Right ventricle myocardium inferior (tissue), 1 donor: ENCODE results near the gene RIC3. TPM values are rescaled to one million over a fixed set of nuclear protein-coding genes. Genes with fewer than 3 reads are reported as not detected.

Source experiments
- ATAC-seq: fragments of 200-7000 bp; cut with Tn5 transposase; one replicate; pipeline ENCODE4 v1.9.1; 2020; ENCODE audit warnings: mild to moderate bottlenecking, moderate library complexity
- DNase-seq: peaks from one replicate; pipeline ENCODE4 v3.0.0; 2021; ENCODE audit errors: missing footprints
- intact Hi-C: fragments of 100-400 bp; cut with DNase I; formaldehyde crosslinking; loops from one replicate; pipeline ENCODE4 v1.11.0; 2022
- long read RNA-seq: library from polyadenylated mRNA; unstranded; transcript quantifications from one replicate; pipeline ENCODE4 v2.0.0, GENCODE V29; 2021
- total RNA-seq: library from RNA; stranded (reverse); fragmentation: NEBNext Ultra II Directional; extraction: Animal tissue kit (Norgen Biotek cat#: 25700); gene quantifications from one replicate; pipeline ENCODE4 v1.2.1, GENCODE V29; 2021
- donor health status: DM: no; HTN: yes; CAD: no; lungs with severe emphysema.

The RIC3 gene, protein sequence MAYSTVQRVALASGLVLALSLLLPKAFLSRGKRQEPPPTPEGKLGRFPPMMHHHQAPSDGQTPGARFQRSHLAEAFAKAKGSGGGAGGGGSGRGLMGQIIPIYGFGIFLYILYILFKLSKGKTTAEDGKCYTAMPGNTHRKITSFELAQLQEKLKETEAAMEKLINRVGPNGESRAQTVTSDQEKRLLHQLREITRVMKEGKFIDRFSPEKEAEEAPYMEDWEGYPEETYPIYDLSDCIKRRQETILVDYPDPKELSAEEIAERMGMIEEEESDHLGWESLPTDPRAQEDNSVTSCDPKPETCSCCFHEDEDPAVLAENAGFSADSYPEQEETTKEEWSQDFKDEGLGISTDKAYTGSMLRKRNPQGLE
- total RNA-seq: 11.7 TPM
- long read RNA-seq, partial matches to known transcripts: 0 of 6 reads
- long read RNA-seq, other reads (novel, unspliced or antisense): 1 of 6 reads

DNA sequence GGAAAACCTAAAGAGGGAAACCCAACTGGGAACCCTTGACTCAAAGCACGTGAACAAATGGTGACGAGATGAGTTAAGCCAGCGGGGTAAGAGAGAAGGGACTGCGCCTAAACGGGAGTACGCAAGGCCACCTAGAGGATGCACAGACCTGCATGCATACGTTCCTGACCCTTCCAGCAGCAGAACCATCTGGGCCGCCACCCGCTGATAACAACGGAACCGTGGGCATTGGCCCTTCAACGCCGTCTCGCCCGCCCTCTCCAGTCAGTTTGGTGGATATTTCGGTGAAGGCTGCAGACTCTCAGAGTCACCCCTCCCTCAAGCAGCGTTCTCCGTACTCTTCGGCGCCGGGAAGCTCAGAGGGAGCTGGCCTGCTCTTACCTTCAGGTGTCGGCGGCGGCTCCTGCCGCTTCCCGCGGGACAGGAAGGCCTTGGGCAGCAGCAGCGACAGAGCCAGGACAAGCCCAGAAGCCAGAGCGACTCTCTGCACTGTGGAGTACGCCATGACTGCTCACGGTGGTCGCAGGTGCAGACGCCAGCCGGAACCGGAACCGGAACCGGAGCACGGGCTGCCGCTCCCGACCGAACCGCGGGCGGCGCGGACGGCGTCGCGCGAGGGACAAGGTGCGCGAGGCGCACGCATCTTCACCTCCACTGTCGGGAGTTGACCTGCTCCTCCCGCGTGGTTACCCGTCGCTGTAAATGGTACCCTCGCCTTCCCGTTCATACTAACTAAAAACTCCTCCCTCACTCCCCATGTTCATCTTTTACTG, at the start of gene RIC3:
TSS of gene RIC3 (minus strand) at position 541 of the 773 bp plus-strand sequence. CDS start at position 505, 36 bp downstream.
- peak; percentile 84 for ATAC-seq
- intact Hi-C loops: no loop called here
- no peak for DNase-seq

DNA sequence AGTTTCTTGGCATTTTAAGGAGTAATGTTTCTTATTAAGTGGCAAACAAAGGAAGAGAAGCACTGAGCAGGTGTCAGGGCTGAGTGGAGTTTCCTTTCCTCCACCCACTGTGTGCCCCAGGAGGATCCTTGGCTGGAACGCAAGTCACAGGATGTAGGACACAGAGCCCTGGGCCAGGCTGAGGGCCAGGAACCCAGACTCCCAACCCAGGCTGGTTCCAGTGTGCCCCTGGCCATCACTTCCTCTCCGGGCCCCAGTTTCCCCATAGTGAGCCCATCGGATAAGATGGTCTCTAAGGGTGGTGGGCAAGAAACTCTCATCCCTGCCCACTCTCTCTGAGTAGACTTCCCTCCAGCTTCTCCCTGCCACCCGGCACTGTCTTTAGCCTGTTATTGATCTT, 49.6 kb upstream of the RIC3 start:
- ATAC-seq: no peak
- intact Hi-C loops: no loop called here
- no peak for DNase-seq

DNA sequence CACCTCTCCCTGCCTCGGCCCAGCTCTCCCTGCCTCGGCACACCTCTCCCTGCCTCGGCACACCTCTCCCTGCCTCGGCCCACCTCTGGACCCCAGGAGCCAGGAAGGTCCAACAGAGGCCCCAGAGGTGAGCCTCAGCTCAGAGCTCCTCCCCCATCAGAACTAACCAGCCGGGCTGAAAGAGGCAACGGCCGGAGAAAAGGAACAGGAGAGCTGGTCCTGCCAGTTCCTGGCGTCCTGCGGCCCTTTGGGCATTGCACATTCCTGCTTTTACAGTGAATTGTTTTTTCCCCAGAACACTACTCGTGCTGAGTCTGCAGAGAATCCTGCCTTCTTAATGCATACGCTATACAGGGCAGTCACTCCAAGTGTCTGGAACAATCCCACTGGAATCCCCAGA, 49.1 kb upstream of the RIC3 start:
- ATAC-seq: no peak
- intact Hi-C loops: no loop called here

DNA sequence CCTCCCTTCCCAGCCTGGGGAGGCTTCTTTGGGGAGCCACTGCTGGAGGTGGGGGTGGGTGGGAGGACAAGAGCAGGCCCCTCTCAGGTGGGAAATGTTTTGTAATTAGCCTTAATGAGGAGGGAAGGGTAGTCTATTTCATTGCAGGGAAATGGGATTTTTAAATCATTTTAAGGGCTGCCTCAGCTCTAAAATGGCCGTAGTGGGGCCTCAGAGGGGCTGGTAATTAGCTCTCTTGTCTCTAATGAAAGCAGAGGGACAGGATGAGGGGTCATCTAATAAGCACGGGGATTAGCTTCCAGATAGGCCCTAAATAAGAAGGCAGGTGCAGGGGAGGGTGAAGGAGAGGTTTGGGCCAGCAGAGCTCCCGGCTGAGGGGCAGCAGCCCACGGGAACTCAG, 48.3 kb upstream of the RIC3 start:
- intact Hi-C loops: no loop called here
- ATAC-seq: no peak
- DNase-seq: no peak

More for the DNA sequence above, 49.1 kb upstream of the RIC3 start:
- no peak for DNase-seq

DNA sequence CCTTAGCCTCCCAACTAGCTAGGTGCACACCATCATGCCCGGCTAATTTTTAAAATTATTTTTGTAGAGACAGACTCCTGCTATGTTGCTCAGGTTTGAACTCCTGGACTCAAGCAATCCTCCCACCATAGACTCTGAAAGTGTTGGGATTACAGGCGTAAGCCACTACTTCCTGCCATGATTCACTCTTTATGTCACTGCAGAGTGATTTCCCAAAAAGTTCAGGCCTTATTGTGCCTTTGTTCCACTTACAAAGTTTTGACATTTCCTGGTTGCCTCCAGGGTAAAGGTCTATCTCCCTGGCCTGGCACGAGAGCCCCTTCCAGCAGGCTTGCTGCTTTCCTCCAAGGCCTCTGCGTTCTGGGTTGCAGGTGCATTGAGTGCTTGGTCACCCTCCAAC, 44.6 kb upstream of the RIC3 start:
- ATAC-seq (no peak), DNase-seq (no peak)
- intact Hi-C loops: no loop called here

DNA sequence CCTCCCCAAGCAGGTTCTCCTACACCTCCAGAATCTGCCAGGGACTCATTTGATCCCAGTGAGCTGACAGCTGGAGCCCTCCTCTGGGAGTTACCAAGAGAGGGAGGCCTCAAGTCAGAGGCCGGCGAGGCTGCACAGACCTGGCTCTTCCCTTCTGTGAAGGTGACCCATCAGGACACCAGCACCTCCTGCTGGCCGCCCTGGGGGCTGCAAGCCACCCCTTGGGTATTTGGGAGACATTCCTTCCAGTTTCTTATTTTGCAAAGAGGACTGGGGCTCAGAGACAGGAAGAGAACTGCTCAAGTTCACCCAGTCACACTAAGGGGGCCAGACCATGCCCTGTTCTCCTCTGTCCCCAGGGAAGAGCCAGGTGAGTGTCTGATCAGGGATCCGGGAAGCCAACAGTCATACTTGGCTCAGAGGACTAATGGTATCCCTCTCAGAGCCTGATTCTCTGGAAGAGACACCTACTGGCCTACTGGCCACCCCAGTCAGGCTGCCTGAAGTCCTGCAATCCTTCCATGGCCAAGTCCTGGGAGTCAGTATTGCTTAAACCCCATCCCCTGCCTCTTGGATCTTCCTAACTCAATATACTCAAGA, 40.5 kb upstream of the RIC3 start:
- DNase-seq (no peak), ATAC-seq (no peak)
- intact Hi-C loops: no loop called here

DNA sequence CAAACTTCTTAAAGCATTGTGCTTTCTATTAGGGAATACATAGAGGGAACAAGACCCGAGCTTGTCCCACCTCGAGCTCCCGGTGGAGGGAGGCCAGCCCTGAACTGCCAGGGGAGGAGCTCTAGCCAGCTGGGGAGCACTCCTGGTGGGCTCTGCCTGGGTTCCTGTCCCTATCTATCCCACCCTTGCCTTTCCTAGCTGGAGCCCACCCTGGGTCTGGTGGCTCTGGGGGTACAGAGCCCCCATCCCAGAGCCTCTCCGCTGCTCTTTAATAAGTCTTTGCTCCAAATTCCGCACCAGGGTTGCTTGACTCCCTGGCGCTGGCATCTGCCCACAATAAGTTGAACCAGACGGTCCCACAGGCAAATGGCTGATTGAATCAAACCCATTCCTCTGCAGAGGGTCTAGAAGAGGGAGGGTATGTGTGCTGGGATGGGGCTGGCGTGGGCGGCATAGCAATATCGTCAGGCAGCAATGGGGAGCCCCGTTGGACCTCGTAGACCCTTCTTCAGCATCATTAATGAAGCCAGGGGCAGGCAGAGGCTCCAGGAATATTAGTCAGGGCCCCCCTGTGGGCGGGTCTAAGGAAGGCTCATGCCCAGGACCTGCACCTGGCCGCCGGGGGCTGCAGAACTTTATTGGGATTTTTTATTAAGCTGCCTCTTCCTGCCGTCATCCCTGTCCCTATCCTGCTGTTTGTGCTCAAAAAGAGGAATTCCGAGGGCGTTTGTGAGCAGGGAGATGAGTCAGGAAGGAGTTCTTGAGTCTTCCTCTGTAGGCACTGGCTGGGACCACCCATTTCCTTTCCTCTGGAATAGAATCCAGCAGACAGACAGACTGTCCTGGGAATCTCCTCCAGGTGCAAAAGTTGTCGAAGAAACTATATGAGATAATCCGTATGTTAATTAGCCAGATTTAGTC, 38.5 kb upstream of the RIC3 start:
- intact Hi-C loops: no loop called here
- DNase-seq (no peak), ATAC-seq (no peak)

DNA sequence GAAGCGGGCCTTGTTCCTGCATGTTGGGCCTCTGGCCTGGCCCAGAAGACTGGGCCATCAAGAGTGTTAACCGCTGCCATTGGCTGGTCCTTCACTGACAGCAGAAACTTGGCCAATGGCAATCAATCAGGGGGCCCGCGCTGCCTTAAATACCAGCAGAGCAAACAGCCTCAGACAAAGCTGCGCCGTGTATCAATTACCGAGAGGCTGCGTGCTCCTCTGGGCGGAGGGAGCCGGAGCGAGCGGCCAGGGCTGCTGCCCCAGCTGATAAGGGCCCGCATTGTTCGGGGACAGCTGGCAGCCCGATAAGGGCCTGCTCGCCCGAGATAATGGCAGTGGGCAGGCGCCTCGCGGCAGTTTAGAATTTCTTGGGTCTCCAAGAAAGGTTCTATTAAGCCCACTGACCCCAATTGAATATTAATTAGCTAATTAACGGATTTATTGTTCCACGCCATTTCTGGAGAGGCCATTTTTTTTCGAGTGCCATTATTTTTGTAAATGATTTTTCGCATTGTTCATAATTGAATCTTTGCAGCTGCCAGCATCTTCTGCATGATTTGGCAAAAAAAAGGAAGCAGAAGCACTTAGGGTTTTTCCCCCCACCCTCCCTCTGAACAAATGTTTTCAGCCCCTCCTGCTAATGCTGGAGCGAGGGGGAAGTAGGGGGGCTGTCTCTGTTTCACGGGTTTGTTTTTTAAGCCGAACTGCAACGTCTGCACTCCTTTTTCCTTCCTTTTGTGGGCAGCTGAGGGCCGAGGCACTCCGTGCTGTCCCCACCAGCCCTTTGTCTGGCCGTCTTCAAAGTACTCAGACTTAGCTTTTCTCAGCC, 37.6 kb upstream of the RIC3 start:
- peak; percentile 84 for DNase-seq
- ATAC-seq: peak; percentile 75

DNA sequence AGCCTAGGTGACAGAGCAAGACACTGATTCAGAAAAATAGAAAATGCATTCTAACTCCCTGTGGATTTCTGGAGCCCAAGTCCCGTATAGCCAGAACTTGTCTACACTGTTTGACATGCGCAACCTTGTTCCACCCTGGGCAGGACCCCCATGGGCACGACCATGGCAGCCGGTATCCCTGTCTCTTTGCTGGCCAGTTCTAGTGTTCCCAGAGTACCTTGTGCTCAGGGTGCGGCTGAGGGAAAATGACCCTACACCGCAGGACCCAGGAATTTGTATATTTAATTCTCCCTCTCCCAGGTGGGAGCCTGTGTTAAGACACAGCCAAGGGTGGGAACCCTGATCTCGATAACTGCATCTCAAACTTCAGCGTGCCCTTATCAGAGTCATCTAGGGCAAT, 36.7 kb upstream of the RIC3 start:
- intact Hi-C loops: no loop called here
- DNase-seq (no peak), ATAC-seq (no peak)

More for the DNA sequence above, 37.6 kb upstream of the RIC3 start:
- intact Hi-C loops: no loop called here

DNA sequence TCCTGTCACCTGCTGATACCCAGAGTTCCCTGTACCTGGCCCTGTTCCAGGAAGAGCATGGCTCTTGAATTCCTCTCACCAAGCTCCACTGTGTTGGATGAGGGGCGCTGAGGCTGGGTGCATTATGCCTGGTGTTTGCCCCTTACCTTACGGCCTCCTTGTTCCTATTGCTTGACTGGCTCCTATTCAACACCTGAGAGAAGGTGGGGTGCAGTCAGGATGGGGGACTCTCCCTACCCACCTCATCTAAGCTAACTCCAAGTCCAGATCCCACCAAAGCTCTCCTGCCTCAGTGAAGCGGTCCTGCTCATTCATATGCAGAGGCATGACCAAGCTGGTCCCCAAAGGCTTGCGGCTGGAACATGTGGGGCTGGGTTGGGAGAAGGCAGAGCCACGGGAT, 35.8 kb upstream of the RIC3 start:
- ATAC-seq (no peak), DNase-seq (no peak)
- intact Hi-C loops: no loop called here

DNA sequence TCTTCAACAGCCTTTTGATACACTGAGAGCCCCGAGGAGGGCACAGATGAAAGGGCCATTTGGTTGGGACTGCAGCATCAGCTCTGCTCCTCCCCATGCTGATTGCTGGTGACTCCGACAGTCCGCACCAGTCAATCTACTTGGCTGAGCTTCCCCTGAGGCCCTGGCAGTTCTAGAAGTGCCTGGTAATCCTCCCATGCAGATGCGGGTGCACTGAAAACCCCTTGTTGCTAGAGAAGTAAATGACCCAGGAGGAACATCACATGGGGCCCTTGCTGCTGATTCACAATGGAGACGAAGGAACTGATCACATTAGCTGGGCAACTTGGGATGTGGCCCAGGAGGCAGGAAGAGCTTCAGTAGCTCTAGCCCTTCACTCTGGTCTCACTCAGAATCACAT, 35.2 kb upstream of the RIC3 start:
- DNase-seq (no peak), ATAC-seq (no peak)
- intact Hi-C loops: no loop called here

DNA sequence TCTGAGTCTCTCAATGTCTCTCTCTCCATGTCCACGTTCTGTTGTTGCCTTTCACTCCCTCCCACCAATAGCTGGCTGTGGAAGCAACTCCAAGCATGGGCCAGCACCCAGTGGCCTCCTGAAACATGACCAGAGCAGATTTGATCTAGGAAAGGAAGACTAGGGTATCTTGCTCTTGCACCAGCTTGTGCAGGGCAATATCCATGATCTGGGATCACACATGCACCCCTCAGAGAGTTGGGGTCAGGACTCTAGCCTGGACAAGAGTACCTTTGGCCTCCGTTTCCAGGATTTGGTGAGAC, 34.5 kb upstream of the RIC3 start:
- ATAC-seq (no peak), DNase-seq (no peak)
- intact Hi-C loops: no loop called here

DNA sequence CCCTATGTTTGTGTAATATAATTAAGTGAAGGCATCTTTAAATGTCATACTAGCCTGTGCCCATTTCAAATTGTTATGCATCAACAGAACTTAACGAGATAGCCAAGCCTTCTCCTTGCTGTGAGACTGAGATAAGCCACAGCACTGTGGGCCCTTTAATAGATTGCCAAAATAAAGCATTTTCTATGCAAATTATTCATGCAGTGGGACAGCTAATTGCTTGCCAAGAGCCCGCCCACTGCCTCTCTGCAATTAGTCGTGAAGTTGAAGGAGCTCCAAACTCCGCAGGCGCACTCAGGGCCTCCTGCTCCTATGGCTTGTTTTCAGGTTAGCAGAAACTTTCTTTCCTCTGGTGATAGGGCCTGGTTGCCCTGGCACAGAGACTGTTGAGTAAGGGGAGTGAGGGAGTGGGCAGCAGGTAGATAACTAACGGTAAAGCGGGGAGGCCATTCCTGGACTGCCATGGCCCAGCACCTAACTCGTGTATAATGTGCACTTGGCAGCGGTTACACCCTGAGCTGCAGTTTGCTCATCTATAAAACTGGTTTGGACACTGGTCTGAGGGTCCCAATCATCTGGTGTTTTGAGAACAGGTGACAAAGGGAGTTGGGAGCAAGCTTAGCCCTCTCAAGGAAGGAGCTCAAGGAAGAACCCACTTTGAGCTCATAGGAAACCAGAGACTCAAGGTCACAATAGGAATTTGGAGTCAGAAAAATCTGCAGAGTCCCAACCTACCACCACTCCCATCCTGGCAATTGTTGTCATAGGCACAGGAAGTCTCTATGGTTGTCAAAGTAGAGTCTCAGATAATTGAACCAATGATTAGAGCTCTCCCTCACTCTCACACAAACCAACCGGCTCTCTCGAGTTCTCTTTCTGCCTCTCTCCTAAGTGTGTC, 33.9 kb upstream of the RIC3 start:
- DNase-seq (no peak), ATAC-seq (no peak)
- intact Hi-C loops: no loop called here

DNA sequence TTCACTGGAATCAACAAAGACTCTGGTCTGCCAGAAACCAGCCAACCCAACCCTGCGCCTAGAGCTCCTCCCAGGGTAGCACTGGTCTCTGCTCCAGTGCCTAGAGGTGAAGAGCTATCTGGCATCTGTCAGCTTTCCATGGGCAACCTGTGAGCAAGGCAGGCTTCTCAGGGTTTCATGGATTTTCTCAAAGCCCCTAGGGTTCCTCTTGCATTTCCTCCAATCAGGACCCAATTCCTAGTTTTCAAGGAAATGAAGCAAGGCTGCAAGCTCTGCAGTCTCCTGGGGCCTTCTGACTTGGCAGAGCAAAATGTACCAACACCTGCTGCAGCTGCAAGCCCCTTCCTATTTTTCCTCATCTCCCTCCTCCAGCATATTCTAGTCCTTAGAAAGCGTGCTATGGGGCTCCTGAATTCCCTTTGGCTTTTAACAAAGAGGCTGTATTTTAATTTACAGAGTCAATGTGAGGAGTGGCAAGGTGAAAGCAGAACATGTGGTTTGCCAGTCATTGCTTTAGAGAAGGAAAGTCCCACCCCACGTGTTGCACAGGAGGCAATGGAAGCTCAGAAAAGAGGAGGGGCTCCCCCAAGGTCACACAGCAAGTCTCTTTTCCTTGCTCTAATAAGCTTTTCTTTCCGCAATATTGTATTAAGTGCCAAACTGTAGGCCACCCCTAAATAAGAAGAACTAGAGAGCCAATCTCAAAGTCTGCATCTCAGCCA, 33.0 kb upstream of the RIC3 start:
- intact Hi-C loops: no loop called here
- ATAC-seq (peak; percentile 32), DNase-seq (no peak)

DNA sequence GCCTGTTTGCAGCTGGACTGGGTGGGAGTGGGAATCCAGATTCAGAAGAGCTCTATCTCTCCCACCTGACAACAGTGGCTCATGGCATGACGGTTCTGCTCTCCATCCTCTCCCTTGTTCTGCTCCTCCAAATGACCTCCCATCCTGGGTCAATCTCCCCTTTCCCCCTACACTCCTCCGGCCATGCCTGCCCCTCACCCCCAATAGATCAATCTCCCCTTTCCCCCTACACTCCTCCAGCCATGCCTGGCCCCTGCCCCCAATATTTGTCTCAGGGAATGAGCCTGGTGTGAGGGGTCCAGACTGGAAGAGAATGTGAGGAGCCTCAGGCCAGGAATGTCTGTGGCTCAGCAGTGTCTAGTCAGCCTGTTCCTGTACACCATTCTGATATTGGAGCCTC, 30.9 kb upstream of the RIC3 start:
- intact Hi-C loops: no loop called here

DNA sequence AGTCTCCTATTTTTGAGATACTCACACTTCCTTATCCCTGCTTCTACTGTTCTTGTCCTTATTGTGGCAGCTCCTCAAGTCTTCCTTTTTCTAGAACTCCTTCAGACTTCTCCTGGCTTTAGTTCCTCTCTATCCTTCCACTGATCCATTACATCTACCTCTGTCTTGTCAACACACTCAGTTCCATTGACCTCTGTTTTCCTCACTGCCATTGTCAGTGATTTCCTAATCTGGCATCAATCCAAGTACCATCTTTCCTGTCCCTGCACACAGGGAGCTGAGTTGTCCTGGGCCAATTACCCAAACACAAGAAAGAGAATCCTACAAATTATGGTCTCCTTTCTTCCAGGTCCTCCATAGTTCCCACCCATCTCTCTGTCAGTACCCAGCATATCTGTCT, 27.9 kb upstream of the RIC3 start:
- ATAC-seq: no peak
- intact Hi-C loops: no loop called here

More for the DNA sequence above, 30.9 kb upstream of the RIC3 start:
- ATAC-seq (no peak), DNase-seq (no peak)

DNA sequence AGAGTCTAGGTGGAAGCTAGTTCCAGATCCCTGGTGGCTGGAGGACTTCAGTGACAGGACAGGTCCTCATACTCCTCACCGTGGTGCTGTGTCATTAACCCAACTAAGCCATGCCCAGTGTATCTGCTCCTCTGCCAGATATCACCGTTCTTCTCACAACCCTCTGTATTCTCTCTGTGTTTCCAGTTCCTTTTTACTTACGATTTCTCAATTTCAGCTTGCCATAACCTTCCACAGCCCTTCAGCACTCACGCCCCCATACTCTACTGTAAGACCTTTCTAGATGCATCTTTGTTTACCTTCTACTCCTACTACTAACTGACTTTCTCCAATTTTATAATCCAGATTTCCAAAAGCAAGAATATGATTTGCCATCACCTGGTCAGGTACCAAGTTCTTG, 26.1 kb upstream of the RIC3 start:
- ATAC-seq (no peak), DNase-seq (no peak)
- intact Hi-C loops: no loop called here

More for the DNA sequence above, 27.9 kb upstream of the RIC3 start:
- DNase-seq: no peak
